DOHH2 (cell line): ENCODE measurements around the gene NOTCH1.

Experiments used
- CTCF ChIP-seq: fragments of 200-600 bp; sonication (generic); IDR thresholded peaks from one replicate; pipeline ENCODE4 v1.5.1; 2014; ENCODE audit warnings: antibody characterized with exemption, mild to moderate bottlenecking, low read depth, low read length; ENCODE audit not compliant: poor library complexity, severe bottlenecking
- EZH2phosphoT487 ChIP-seq: fragments of 200-600 bp; sonication (generic); IDR thresholded peaks from 2 replicates; pipeline ENCODE4 v1.6.1; 2017; ENCODE audit warnings: borderline replicate concordance, mild to moderate bottlenecking, antibody characterized with exemption, low read length, moderate library complexity, mixed read lengths

DNA sequence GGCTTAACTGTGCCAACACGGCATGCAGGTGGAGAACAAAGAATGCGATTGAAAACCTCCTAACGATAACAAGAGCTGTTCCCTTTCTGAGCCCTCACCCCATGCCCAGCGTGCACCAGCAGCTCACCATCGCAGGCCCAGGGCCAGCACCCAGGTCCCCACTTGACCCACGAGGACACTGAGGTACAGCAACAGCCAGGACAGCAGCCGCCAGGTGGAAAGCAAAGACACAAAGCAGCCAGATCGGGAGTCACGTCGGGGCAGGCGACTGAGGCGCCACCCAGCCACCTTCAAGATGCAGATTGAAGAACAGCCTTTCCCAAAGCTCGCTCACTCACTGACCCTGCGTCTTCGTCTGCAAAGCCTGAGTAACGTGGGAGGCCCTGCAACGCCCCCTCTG lies 56.1 kb downstream of the NOTCH1 start:
- TF ChIP-seq CTCF (no peak), EZH2phosphoT487 (no peak)
